ENCODE data around the gene DLGAP4. TPM values are rescaled to one million over a fixed set of nuclear protein-coding genes. Genes with fewer than 3 reads are reported as not detected.
A peak's percentile ranks its signal among the peaks of the same experiment; 100 is the strongest.

The DLGAP4 gene
- total and polyA plus RNA-seq, 2 of the 13 experiments (the other 11 are each of a cell fraction or from before 2014, with no cell fraction given), result 15.2 to 26.7 TPM

DNA sequence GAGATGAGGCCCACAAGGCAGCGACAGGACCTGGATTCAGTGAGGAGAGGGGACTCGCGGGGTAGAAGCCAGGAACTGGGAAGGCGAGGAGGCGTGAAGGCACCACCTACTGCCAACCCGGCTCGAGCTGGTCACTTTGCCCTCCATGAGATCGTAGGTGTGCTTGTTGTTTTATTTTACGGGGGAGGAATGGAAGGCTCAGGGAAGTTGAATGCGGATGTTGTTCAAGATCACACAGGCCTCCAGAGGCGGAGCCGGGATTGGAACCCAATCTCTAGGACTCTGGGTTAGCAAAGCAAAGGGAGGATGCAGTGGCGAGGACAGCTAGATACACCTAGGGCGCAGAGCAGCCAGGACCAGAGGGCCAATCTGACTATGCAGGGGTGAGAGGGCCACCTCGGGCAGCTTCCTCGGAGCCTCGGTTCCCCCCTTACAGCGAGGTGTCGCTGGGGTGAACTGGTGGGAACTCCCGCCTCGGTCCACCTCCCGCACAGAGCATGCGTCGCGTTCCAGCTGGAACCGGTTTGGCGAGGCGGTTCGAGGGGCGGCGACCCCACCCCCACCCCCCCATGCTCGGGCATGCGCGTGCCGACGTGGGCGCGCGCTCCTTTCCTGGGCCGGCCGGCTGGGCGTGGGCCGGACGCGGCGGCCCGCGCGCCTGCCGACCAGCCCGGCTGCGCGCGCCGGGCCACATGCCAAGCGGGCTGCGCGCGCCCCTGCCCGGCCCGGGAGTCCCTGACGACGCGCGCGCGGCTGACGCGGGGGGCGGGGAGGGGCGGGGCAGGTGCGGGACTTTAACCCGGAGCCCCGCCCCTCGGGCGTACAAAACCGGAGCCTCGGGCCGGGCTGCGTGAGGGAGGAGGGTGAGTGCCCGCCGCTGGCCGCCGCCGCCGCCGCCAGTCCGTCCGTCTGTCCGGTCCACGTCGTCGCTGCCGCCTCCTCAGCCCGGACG lies 154.8 kb downstream of the DLGAP4 start (continued):
- TF ChIP-seq, protein P1, sequence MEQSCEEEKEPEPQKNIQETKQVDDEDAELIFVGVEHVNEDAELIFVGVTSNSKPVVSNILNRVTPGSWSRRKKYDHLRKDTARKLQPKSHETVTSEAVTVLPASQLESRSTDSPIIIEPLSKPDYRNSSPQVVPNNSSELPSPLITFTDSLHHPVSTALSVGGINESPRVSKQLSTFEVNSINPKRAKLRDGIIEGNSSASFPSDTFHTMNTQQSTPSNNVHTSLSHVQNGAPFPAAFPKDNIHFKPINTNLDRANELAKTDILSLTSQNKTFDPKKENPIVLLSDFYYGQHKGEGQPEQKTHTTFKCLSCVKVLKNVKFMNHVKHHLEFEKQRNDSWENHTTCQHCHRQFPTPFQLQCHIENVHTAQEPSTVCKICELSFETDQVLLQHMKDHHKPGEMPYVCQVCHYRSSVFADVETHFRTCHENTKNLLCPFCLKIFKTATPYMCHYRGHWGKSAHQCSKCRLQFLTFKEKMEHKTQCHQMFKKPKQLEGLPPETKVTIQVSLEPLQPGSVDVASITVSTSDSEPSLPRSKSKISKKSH (CRISPR knock-in tag; IDR thresholded peaks at IDR 0.05; ENCODE audit: borderline replicate concordance), result peak; percentile 97
- TF ChIP-seq NCOR1 (IDR thresholded peaks at IDR 0.05; ENCODE audit: borderline replicate concordance, low read length) (no peak; the same call in 1 of the 2 replicates), TOPORS (CRISPR knock-in tag; IDR thresholded peaks at IDR 0.05) (peak; percentile 86; the same call in 1 of the 2 replicates), RARG (CRISPR knock-in tag; IDR thresholded peaks at IDR 0.05; ENCODE audit: low read depth) (no peak), ZNF75D (CRISPR knock-in tag; IDR thresholded peaks at IDR 0.05; ENCODE audit: borderline replicate concordance) (no peak), ZFP37 (CRISPR knock-in tag; IDR thresholded peaks at IDR 0.05; ENCODE audit: borderline replicate concordance) (peak; percentile 82; the same call in 1 of the 2 replicates), FIP1L1 (IDR thresholded peaks at IDR 0.05; ENCODE audit: borderline replicate concordance, insufficient read depth, low read depth, low read length) (no peak), FOSL2 (CRISPR knock-in tag; IDR thresholded peaks at IDR 0.05) (no peak), PCBP2 (optimal IDR thresholded peaks at IDR 0.05; ENCODE audit: low read depth, low read length, poor library complexity, severe bottlenecking) (no peak), RXRA (CRISPR knock-in tag; IDR thresholded peaks at IDR 0.05) (peak; percentile 80), ELF3 (CRISPR knock-in tag; IDR thresholded peaks at IDR 0.05) (no peak), MZF1 (CRISPR knock-in tag; IDR thresholded peaks at IDR 0.05; ENCODE audit: borderline replicate concordance) (peak; percentile 36; the same call in 1 of the 2 replicates), SOX6 (IDR thresholded peaks at IDR 0.05) (no peak), SOX6 (CRISPR knock-in tag; IDR thresholded peaks at IDR 0.05) (peak; percentile 69), NR3C1 (CRISPR knock-in tag; IDR thresholded peaks at IDR 0.05) (no peak), ELF1 (CRISPR knock-in tag; IDR thresholded peaks at IDR 0.05) (no peak; the same call in 1 of the 2 replicates), ZNF496 (CRISPR knock-in tag; IDR thresholded peaks at IDR 0.05; ENCODE audit: insufficient replicate concordance) (no peak), ZSCAN31 (CRISPR knock-in tag; IDR thresholded peaks at IDR 0.05; ENCODE audit: low read depth) (no peak), BCL6 (CRISPR knock-in tag; IDR thresholded peaks at IDR 0.05) (peak; percentile 50; the same call in 1 of the 2 replicates)
- TF ChIP-seq, protein P2, sequence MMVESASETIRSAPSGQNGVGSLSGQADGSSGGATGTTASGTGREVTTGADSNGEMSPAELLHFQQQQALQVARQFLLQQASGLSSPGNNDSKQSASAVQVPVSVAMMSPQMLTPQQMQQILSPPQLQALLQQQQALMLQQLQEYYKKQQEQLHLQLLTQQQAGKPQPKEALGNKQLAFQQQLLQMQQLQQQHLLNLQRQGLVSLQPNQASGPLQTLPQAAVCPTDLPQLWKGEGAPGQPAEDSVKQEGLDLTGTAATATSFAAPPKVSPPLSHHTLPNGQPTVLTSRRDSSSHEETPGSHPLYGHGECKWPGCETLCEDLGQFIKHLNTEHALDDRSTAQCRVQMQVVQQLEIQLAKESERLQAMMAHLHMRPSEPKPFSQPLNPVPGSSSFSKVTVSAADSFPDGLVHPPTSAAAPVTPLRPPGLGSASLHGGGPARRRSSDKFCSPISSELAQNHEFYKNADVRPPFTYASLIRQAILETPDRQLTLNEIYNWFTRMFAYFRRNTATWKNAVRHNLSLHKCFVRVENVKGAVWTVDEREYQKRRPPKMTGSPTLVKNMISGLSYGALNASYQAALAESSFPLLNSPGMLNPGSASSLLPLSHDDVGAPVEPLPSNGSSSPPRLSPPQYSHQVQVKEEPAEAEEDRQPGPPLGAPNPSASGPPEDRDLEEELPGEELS (CRISPR knock-in tag; IDR thresholded peaks at IDR 0.05), result peak; percentile 51; the same call in 1 of the 2 replicates
- TF ChIP-seq, protein P3, sequence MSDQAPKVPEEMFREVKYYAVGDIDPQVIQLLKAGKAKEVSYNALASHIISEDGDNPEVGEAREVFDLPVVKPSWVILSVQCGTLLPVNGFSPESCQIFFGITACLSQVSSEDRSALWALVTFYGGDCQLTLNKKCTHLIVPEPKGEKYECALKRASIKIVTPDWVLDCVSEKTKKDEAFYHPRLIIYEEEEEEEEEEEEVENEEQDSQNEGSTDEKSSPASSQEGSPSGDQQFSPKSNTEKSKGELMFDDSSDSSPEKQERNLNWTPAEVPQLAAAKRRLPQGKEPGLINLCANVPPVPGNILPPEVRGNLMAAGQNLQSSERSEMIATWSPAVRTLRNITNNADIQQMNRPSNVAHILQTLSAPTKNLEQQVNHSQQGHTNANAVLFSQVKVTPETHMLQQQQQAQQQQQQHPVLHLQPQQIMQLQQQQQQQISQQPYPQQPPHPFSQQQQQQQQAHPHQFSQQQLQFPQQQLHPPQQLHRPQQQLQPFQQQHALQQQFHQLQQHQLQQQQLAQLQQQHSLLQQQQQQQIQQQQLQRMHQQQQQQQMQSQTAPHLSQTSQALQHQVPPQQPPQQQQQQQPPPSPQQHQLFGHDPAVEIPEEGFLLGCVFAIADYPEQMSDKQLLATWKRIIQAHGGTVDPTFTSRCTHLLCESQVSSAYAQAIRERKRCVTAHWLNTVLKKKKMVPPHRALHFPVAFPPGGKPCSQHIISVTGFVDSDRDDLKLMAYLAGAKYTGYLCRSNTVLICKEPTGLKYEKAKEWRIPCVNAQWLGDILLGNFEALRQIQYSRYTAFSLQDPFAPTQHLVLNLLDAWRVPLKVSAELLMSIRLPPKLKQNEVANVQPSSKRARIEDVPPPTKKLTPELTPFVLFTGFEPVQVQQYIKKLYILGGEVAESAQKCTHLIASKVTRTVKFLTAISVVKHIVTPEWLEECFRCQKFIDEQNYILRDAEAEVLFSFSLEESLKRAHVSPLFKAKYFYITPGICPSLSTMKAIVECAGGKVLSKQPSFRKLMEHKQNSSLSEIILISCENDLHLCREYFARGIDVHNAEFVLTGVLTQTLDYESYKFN (CRISPR knock-in tag; conservative IDR thresholded peaks at IDR 0.05), result peak; percentile 54

Data from HepG2 (cell line).